Stimulated activated CD4-positive, alpha-beta T cell treated with anti-CD3 and anti-CD28 coated beads, Interleukin-2, amount 100 ng/mL, for 4 hours (primary cell): ENCODE data around the gene PRR19.

Experiments
- DNase-seq: peaks from one replicate; pipeline ENCODE4 v3.0.0-alpha.2; 2020; ENCODE audit warnings: low read depth

PRR19 gene

GRCh38 chr19:42284066-42284501, 17.8 kb upstream of the PRR19 start:
- DNase-seq, result peak; percentile 83

GRCh38 chr19:42284591-42285341, 17.2 kb upstream of the PRR19 start:
- no peak for DNase-seq

GRCh38 chr19:42285541-42285941, 16.4 kb upstream of the PRR19 start:
- DNase-seq, result no peak

GRCh38 chr19:42285988-42286348, 16.0 kb upstream of the PRR19 start:
- DNase-seq, result no peak

- DNase-seq, result no peak
Observed at GRCh38 chr19:42286349-42287016, 15.4 kb upstream of the PRR19 start.

- DNase-seq, result no peak
Observed at GRCh38 chr19:42287017-42287826, 14.7 kb upstream of the PRR19 start.

GRCh38 chr19:42287827-42288107, 14.2 kb upstream of the PRR19 start:
- no peak for DNase-seq

- DNase-seq, result no peak
Observed at GRCh38 chr19:42288387-42288786, 13.5 kb upstream of the PRR19 start.

- no peak for DNase-seq
Observed at GRCh38 chr19:42288881-42289555, 12.9 kb upstream of the PRR19 start.

GRCh38 chr19:42289556-42290041, 12.3 kb upstream of the PRR19 start:
- DNase-seq, result no peak

- no peak for DNase-seq
Observed at GRCh38 chr19:42290136-42290522, 11.8 kb upstream of the PRR19 start.

GRCh38 chr19:42290523-42291434, 11.2 kb upstream of the PRR19 start:
- no peak for DNase-seq

GRCh38 chr19:42291435-42291810, 10.5 kb upstream of the PRR19 start:
- no peak for DNase-seq

- DNase-seq, result no peak
Observed at GRCh38 chr19:42292042-42292960, 9.6 kb upstream of the PRR19 start.

GRCh38 chr19:42292963-42293362, 9.0 kb upstream of the PRR19 start:
- no peak for DNase-seq

GRCh38 chr19:42293540-42293939, 8.4 kb upstream of the PRR19 start:
- DNase-seq, result no peak

- DNase-seq, result no peak
Observed at GRCh38 chr19:42293948-42294347, 8.0 kb upstream of the PRR19 start.

GRCh38 chr19:42294471-42295137, 7.3 kb upstream of the PRR19 start:
- DNase-seq, result no peak

- no peak for DNase-seq
Observed at GRCh38 chr19:42295342-42295741, 6.6 kb upstream of the PRR19 start.
